ENCODE results near the gene ATP8B1. TPM values are rescaled to one million over a fixed set of nuclear protein-coding genes. Genes with fewer than 3 reads are reported as not detected.
A peak's percentile ranks its signal among the peaks of the same experiment; 100 is the strongest.

The ATP8B1 gene
- total and polyA plus RNA-seq, 2 donors (not counting 1 experiment from before 2014, with no cell fraction given), result 109 to 125 TPM

DNA sequence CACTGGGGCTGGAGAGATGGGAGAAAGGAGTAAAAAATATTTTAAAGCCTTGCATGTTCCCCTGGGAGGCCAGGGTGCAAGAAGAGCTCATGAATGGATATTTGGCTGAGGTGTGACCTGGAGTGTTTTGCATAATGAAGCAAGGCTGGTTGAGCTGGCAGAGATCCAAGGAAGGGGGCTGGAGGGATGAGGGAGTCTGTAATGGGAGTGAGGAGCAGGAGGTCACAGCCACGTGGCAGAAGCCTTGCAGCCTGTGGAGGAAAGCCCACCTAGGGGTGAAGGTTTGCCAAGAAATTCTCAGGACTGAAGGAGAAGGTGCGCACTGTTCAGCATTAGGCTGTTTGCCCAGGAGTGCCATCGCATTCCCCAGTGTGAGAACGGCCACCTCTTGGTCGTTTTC is 40.3 kb upstream of the ATP8B1 start:
- no peaks in the 10 kb centered on the region for H4K20me1 ChIP-seq (ENCODE audit: control insufficient read depth, extremely low read depth, insufficient read depth, low read length)
- no peaks in the 10 kb centered on the region for H3K79me2 ChIP-seq (ENCODE audit: control insufficient read depth, insufficient read depth, low read length)
- DNase-seq (ENCODE audit: low read depth in 2 of 2), result no peak
- no peak overlapping the region for H3K27ac ChIP-seq (ENCODE audit: insufficient read depth, low read length)
- no peak overlapping the region for H3K4me3 ChIP-seq (replicated peaks in 1 of 4; ENCODE audit: control extremely low read depth in 1 of 4, insufficient read depth in 1 of 4, low read depth in 3 of 4, low read length in 4 of 4)
- no peaks in the 10 kb centered on the region for H3K9me3 ChIP-seq (ENCODE audit: control insufficient read depth, insufficient read depth, low read depth, low read length)
- no peak overlapping the region for H3K9ac ChIP-seq (ENCODE audit: insufficient read depth, low read length)
- no peaks in the 10 kb centered on the region for H3K27me3 ChIP-seq (ENCODE audit: control insufficient read depth, insufficient read depth, low read length)
- H3K4me2 ChIP-seq (ENCODE audit: extremely low read depth, insufficient read depth, low read length), result no peak overlapping the region
- no peak for TF ChIP-seq CTCF (conservative IDR thresholded peaks at IDR 0.05 in 1 of 2, IDR thresholded peaks at IDR 0.05 in 1 of 2; ENCODE audit: low read depth in 1 of 2, low read length in 2 of 2)
- TF ChIP-seq EZH2 (IDR thresholded peaks at IDR 0.05; ENCODE audit: low read length, missing control alignments), result no peak
- peaks cover 8% of the 10 kb centered on the region for H3K4me1 ChIP-seq (ENCODE audit: control insufficient read depth, extremely low read depth, insufficient read depth, low read length)
- H2AFZ ChIP-seq (ENCODE audit: low read length), result no peak overlapping the region
- H3K36me3 ChIP-seq (ENCODE audit: control insufficient read depth, insufficient read depth, low read length), result no peaks in the 10 kb centered on the region

- no peaks in the 10 kb centered on the region for H3K36me3 ChIP-seq (ENCODE audit: control insufficient read depth, insufficient read depth, low read length)
- H3K9me3 ChIP-seq (ENCODE audit: control insufficient read depth, insufficient read depth, low read depth, low read length), result no peaks in the 10 kb centered on the region
- no peak overlapping the region for H3K27ac ChIP-seq (ENCODE audit: insufficient read depth, low read length)
- DNase-seq (ENCODE audit: low read depth in 2 of 2), result no peak
- H3K9ac ChIP-seq (ENCODE audit: insufficient read depth, low read length), result no peak overlapping the region
- H3K4me1 ChIP-seq (ENCODE audit: control insufficient read depth, extremely low read depth, insufficient read depth, low read length), result peaks cover 8% of the 10 kb centered on the region
- H4K20me1 ChIP-seq (ENCODE audit: control insufficient read depth, extremely low read depth, insufficient read depth, low read length), result no peaks in the 10 kb centered on the region
- TF ChIP-seq EZH2 (IDR thresholded peaks at IDR 0.05; ENCODE audit: low read length, missing control alignments) (no peak), CTCF (conservative IDR thresholded peaks at IDR 0.05 in 1 of 2, IDR thresholded peaks at IDR 0.05 in 1 of 2; ENCODE audit: low read depth in 1 of 2, low read length in 2 of 2) (no peak)
- H2AFZ ChIP-seq (ENCODE audit: low read length), result no peak overlapping the region
- no peak overlapping the region for H3K4me3 ChIP-seq (replicated peaks in 1 of 4; ENCODE audit: control extremely low read depth in 1 of 4, insufficient read depth in 1 of 4, low read depth in 3 of 4, low read length in 4 of 4)
- no peak overlapping the region for H3K4me2 ChIP-seq (ENCODE audit: extremely low read depth, insufficient read depth, low read length)
- no peaks in the 10 kb centered on the region for H3K79me2 ChIP-seq (ENCODE audit: control insufficient read depth, insufficient read depth, low read length)
- no peaks in the 10 kb centered on the region for H3K27me3 ChIP-seq (ENCODE audit: control insufficient read depth, insufficient read depth, low read length)
These were observed 38.5 kb upstream of the ATP8B1 start for GRCh38 chr18:57841568-57841967.

DNA sequence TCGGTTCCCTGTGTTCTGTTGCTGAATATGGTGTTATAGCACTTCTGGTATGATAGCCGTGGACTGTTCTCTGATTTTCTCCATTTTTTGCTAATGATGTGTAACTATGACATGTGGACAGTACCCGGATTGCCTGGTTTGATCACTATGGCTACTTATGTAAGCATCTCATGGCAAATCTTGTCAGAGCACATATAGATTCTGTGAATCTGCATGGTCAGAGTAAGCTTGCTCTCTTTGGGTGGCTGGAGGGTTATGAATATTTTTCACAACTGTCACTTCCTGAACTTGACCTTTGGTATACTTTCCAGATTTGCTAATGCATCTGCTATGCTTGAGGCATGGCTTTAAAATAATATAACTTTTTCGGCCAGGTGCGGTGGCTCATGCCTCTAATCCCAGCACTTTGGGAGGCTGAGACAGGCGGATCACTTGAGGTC is 36.8 kb upstream of the ATP8B1 start:
- TF ChIP-seq EZH2 (IDR thresholded peaks at IDR 0.05; ENCODE audit: low read length, missing control alignments) (no peak), CTCF (conservative IDR thresholded peaks at IDR 0.05 in 1 of 2, IDR thresholded peaks at IDR 0.05 in 1 of 2; ENCODE audit: low read depth in 1 of 2, low read length in 2 of 2) (no peak)
- Histone ChIP-seq H4K20me1 (ENCODE audit: control insufficient read depth, extremely low read depth, insufficient read depth, low read length) (no peaks in the 10 kb centered on the region), H2AFZ (ENCODE audit: low read length) (no peak overlapping the region), H3K27ac (ENCODE audit: insufficient read depth, low read length) (peak overlapping the region; percentile 6), H3K36me3 (ENCODE audit: control insufficient read depth, insufficient read depth, low read length) (no peaks in the 10 kb centered on the region), H3K9ac (ENCODE audit: insufficient read depth, low read length) (no peak overlapping the region), H3K79me2 (ENCODE audit: control insufficient read depth, insufficient read depth, low read length) (no peaks in the 10 kb centered on the region), H3K4me1 (ENCODE audit: control insufficient read depth, extremely low read depth, insufficient read depth, low read length) (peaks cover 8% of the 10 kb centered on the region), H3K4me3 (replicated peaks in 1 of 4; ENCODE audit: control extremely low read depth in 1 of 4, insufficient read depth in 1 of 4, low read depth in 3 of 4, low read length in 4 of 4) (no peak overlapping the region), H3K4me2 (ENCODE audit: extremely low read depth, insufficient read depth, low read length) (peak overlapping the region; percentile 28), H3K27me3 (ENCODE audit: control insufficient read depth, insufficient read depth, low read length) (no peaks in the 10 kb centered on the region), H3K9me3 (ENCODE audit: control insufficient read depth, insufficient read depth, low read depth, low read length) (no peaks in the 10 kb centered on the region)
- DNase-seq (ENCODE audit: low read depth in 2 of 2), result peak; percentile 62 to 85

All from fibroblast of lung (primary cell).